ENCODE measurements around the gene LIME1. TPM values are rescaled to one million over a fixed set of nuclear protein-coding genes. Genes with fewer than 3 reads are reported as not detected.

LIME1 gene
- total and polyA plus RNA-seq, 2 of the 8 experiments (the other 6 are each of a cell fraction or from before 2014, with no cell fraction given), result 4.5 to 5.9 TPM

GRCh38 chr20:63690003-63690897 lies 46.2 kb upstream of the LIME1 start:
- POLR2A ChIA-PET (ENCODE audit: partially characterized antibody), result interaction anchor here (1.4 to 4.3 kb wide), 4 partner anchors 8 to 17 kb away, joined by 5 to 31 read pairs (median 10); partner anchors contain the start of genes ARFRP1, TNFRSF6B and ZGPAT
- Histone ChIP-seq H3K79me2 (ENCODE audit: control insufficient read depth in 1 of 2, insufficient read depth in 2 of 2, low read length in 2 of 2) (no peaks in the 10 kb centered on the region), H2BK15ac (ENCODE audit: low read length) (no peak overlapping the region), H3K18ac (ENCODE audit: extremely low read depth, low read length) (no peak overlapping the region), H3K23ac (ENCODE audit: insufficient read length) (no peak overlapping the region), H4K5ac (ENCODE audit: insufficient read length, low read depth, low read length) (no peak overlapping the region), H3K79me1 (ENCODE audit: low read depth, low read length) (no peaks in the 10 kb centered on the region), H3K4ac (replicated peaks; ENCODE audit: insufficient read length, low read depth, low read length) (no peak overlapping the region), H3K4me2 (ENCODE audit: insufficient read depth in 1 of 2, low read depth in 2 of 2, low read length in 2 of 2) (no peak overlapping the region), H3K56ac (replicated peaks; ENCODE audit: insufficient read length, low read depth, low read length) (no peak overlapping the region), H2AFZ (ENCODE audit: low read length) (no peak overlapping the region), H4K20me1 (replicated peaks in 1 of 2; ENCODE audit: control insufficient read depth in 1 of 2, insufficient read depth in 2 of 2, low read length in 2 of 2) (peaks cover 0 to 6% of the 10 kb centered on the region in 2 experiments), H3K27me3 (replicated peaks in 1 of 4; ENCODE audit: control insufficient read depth in 3 of 4, extremely low read depth in 1 of 4, insufficient read depth in 3 of 4, low read length in 3 of 4) (no peaks in the 10 kb centered on the region), H3K27ac (ENCODE audit: low read depth, low read length) (no peak overlapping the region), H3K4me1 (replicated peaks in 1 of 4; ENCODE audit: control insufficient read depth in 3 of 4, insufficient read depth in 4 of 4, low read length in 3 of 4) (no peaks in the 10 kb centered on the region; a peak in 1 of 7 replicates), H2BK120ac (replicated peaks; ENCODE audit: low read depth, low read length) (no peak overlapping the region), H2AK5ac (ENCODE audit: low read depth, low read length) (no peak overlapping the region), H3K9ac (replicated peaks in 1 of 4; ENCODE audit: extremely low read depth in 1 of 4, low read depth in 3 of 4, low read length in 3 of 4) (no peak overlapping the region), H2BK20ac (ENCODE audit: low read length) (no peak overlapping the region), H3K4me3 (ENCODE audit: extremely low read depth in 1 of 4, insufficient read depth in 2 of 4, low read depth in 3 of 4, low read length in 4 of 4) (no peak overlapping the region), H3K36me3 (ENCODE audit: control insufficient read depth in 2 of 4, insufficient read depth in 4 of 4, low read length in 3 of 4) (peaks cover 0 to 3% (median 0%) of the 10 kb centered on the region in 4 experiments; a peak in 1 of 8 replicates), H3K23me2 (ENCODE audit: low read depth, low read length) (peaks cover 3% of the 10 kb centered on the region; the same call in 1 of the 2 replicates), H3K9me3 (ENCODE audit: insufficient read depth in 2 of 2, low read depth in 1 of 2, low read length in 1 of 2) (no peaks in the 10 kb centered on the region; a peak in 1 of 4 replicates), H4K8ac (ENCODE audit: extremely low read depth, insufficient read depth, low read length) (no peak overlapping the region), H2BK12ac (ENCODE audit: low read depth, low read length) (no peak overlapping the region), H3K14ac (ENCODE audit: insufficient read length) (no peak overlapping the region), H4K91ac (replicated peaks; ENCODE audit: insufficient read length, low read length) (no peak overlapping the region), H2BK5ac (ENCODE audit: low read depth, low read length) (no peak overlapping the region)
- CTCF ChIA-PET (ENCODE audit: partially characterized antibody), result interaction anchor here (0.6 to 1.1 kb wide), 3 partner anchors 8 to 348 kb away, joined by 3 to 4 read pairs (median 3); no protein-coding TSS in a partner anchor
- no peak for DNase-seq (ENCODE audit: low read depth in 1 of 2, low spot score in 2 of 2)
- no peak for FAIRE-seq
- 94% methylated on average over 25 of the region's 40 CpGs; no CpG with 5 or more reads in 1 of the 2 experiments for WGBS, 2 experiments (ENCODE audit: extremely low coverage in 1 of 2, insufficient coverage in 1 of 2, insufficient read length in 1 of 2, insufficient replicate concordance in 2 of 2, low coverage in 1 of 2, low lambda C conversion rate in 2 of 2, missing lambda C conversion rate in 1 of 2)
- TF ChIP-seq POU5F1 (IDR thresholded peaks at IDR 0.05; ENCODE audit: low read depth, low read length) (no peak), RFX5 (IDR thresholded peaks at IDR 0.05; ENCODE audit: borderline replicate concordance, low read depth, low read length) (no peak), NRF1 (IDR thresholded peaks at IDR 0.05; ENCODE audit: low read depth, low read length) (no peak), ASH2L (IDR thresholded peaks at IDR 0.05; ENCODE audit: low read length) (no peak), RAD21 (IDR thresholded peaks at IDR 0.05 in 1 of 2, conservative IDR thresholded peaks at IDR 0.05 in 1 of 2; ENCODE audit: low read depth in 2 of 2, low read length in 2 of 2) (no peak), HDAC2 (IDR thresholded peaks at IDR 0.05; ENCODE audit: borderline replicate concordance in 1 of 2, low read depth in 2 of 2, low read length in 2 of 2) (no peak), SP2 (IDR thresholded peaks at IDR 0.05; ENCODE audit: low read length) (no peak), EP300 (IDR thresholded peaks at IDR 0.05; ENCODE audit: borderline replicate concordance in 1 of 2, low read depth in 2 of 2, low read length in 2 of 2) (no peak), POLR2A (IDR thresholded peaks at IDR 0.05; ENCODE audit: control extremely low read depth in 1 of 2, low read depth in 2 of 2, low read length in 2 of 2) (no peak; a peak in 1 of 3 replicates), PHF8 (conservative IDR thresholded peaks at IDR 0.05; ENCODE audit: low read depth, low read length) (no peak)
- TF ChIP-seq, protein P1, sequence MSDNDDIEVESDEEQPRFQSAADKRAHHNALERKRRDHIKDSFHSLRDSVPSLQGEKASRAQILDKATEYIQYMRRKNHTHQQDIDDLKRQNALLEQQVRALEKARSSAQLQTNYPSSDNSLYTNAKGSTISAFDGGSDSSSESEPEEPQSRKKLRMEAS (IDR thresholded peaks at IDR 0.05), result no peak
